GM18511 (cell line): ENCODE measurements around the gene GASK1B.

Source experiments
- ATAC-seq: cut with Tn5 transposase; IDR thresholded peaks from one replicate; pipeline ENCODE4 v1.9.1; 2021; ENCODE audit warnings: mild to moderate bottlenecking, moderate library complexity; ENCODE audit not compliant: unreplicated experiment

The GASK1B gene

DNA sequence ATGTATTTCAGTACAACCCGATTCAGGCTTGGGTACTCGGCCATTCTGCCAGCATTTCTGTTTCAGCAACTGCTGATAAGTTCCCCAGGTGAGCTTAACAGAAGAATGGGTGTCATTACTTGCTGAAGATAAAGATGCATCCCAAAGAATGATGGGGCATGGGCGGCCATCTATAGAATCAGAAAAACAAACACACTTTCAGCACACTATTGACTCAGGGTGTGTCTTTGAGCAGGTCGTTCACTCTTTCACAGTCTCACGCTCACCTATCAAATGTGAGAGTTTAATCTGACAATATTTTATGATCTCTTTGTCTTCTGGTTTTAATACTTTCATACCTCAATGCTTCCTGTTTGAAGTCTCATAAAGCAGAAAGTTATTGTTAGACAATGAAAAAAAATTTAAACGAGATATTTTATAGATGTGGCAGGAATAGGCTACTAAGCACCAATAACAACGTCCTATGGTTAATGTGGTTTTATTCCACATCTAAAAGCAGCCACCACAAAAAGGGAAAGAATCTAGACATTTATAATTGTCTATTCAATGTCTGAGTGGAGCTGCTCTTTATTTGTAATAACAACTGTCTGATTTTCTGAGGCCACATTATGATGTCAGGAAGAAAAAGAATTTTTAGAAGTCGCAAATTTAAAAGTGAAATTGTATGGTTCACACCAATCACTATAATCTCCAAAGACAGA, 17.0 kb downstream of the GASK1B start:
- ATAC-seq = no peak

DNA sequence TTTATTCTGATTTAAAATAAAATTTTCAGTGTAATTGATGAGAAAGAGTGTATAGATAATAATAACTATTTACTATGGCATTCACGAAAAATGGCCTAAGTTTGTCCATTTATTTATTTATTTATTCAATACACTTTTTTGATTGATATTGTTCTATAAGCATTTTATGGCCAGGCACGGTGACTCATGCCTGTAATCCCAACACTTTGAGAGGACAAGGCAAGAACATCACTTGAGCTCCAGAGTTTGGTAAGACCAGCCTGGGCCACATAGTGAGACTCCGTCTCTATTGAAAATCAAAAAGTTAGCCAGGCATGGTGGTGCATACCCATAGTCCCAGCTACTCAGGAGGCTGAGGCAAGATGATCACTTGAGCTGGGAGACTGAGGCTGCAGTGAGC, 25.7 kb downstream of the GASK1B start:
- ATAC-seq = no peak

DNA sequence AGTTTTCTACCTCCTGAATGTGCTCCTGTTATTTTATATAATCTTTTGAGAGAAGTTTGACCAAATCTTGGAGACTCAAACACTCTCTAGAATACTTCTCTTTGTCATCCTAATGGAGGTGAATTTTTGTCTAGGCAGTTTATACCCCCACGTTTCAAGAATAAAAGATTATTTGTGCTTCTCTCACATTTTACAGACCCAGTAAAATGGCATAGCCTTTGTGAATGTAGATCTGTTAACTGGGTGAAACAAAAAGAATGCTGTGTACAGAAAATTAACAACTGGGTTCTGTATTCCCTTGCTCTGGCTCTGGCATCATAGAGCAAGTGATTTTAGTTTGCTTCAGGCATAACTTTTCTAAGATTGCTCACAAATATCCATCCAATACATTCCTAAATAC, 26.1 kb downstream of the GASK1B start:
- ATAC-seq = no peak

DNA sequence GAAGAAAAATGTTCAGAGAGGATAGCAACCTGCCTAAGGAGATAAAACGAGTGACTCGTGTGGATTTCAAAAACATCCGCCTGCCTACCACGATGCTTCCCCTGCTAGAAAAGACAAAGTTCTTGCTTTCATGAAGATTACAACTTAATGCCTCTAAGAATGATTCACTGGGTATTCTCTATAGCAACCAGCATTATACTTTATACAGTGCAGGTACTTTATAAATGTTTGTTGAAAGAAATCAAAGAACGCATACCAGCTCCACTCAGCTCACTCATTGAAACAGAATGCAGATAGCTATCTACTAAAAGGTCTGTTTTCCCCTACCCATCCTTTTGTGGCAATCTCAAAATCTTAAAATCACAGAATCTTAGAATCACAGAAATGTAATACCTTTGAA, 33.7 kb downstream of the GASK1B start:
- no peak for ATAC-seq

GRCh38 chr4:158134222-158134621, 38.6 kb downstream of the GASK1B start:
- ATAC-seq = no peak

GRCh38 chr4:158133551-158133950, 39.3 kb downstream of the GASK1B start:
- no peak for ATAC-seq

GRCh38 chr4:158131027-158131426, 41.8 kb downstream of the GASK1B start:
- no peak for ATAC-seq

GRCh38 chr4:158130204-158130603, 42.6 kb downstream of the GASK1B start:
- ATAC-seq = no peak

- peak; percentile 90 for ATAC-seq
These were observed 43.1 kb downstream of the GASK1B start for GRCh38 chr4:158129694-158130093.

DNA sequence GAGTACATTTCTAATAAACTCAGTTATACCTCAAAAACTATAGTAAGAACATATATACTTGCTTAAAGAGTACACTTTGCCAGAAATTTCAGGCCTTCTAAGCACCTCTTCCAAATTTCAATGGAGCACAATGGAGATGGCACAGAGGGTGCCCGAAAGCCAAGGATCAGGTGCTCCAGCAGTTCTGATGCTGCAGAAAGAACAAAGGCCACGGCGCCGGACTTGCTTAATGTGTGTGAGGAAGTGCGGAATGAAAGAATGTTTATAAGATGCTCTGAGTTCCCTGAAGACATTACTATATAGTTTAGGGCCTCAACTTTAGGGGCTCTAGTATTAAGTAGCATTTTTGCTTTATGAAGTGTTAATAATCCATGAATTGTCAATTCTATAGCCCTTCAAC, 44.3 kb downstream of the GASK1B start:
- no peak for ATAC-seq

- no peak for ATAC-seq
These were observed 47.5 kb downstream of the GASK1B start for GRCh38 chr4:158125310-158125709.
